ENCODE results near the gene THOC7. TPM values are rescaled to one million over a fixed set of nuclear protein-coding genes. Genes with fewer than 3 reads are reported as not detected.

The THOC7 gene
- total RNA-seq, 1 donor from 2014 or later, result 74.3 TPM

GRCh38 chr3:63791974-63792373, 71.6 kb downstream of the THOC7 start:
- intact Hi-C loops (cut with DNase I), result no loop called here

More at GRCh38 chr3:63791974-63792373, 71.6 kb downstream of the THOC7 start:
- no peak for DNase-seq (ENCODE audit: low spot score)

Other genes with a start within 250 kb of the THOC7 start
- not detected for gene SNTN, start 211.1 kb downstream of the THOC7 start, total RNA-seq
- not detected for gene C3orf49, start 44.5 kb downstream of the THOC7 start, total RNA-seq
- 26.4 TPM for gene ATXN7, start 62 bp upstream of the THOC7 start, total RNA-seq
- gene SCAANT1, start 48.6 kb upstream of the THOC7 start, total RNA-seq, result not detected
- 85.7 TPM for gene PSMD6, start 159.7 kb upstream of the THOC7 start, total RNA-seq